GM11168 (cell line): ENCODE results near the gene ATP6V1B1.

Experiments used
- in situ Hi-C: fragments of 300-500 bp; cut with MboI; formaldehyde crosslinking; loops from one replicate; pipeline ENCODE4 v1.12.0; 2022; ENCODE audit warnings: low sequenced_read_pairs; ENCODE audit not compliant: unreplicated experiment

ATP6V1B1 gene

GRCh38 chr2:70923378-70924015, 12.2 kb upstream of the ATP6V1B1 start:
- in situ Hi-C loops, result loop anchor here (10.0 kb wide), 1 partner anchor 59 kb away; no protein-coding TSS in a partner anchor

- in situ Hi-C loops, result loop anchor here (10.0 kb wide), 1 partner anchor 61 kb away; no protein-coding TSS in a partner anchor
Measured at GRCh38 chr2:70926042-70926441, 9.7 kb upstream of the ATP6V1B1 start.

GRCh38 chr2:70927138-70927537, 8.6 kb upstream of the ATP6V1B1 start:
- in situ Hi-C loops, result loop anchor here (10.0 kb wide), 1 partner anchor 62 kb away; no protein-coding TSS in a partner anchor

GRCh38 chr2:70927641-70928040, 8.1 kb upstream of the ATP6V1B1 start:
- in situ Hi-C loops, result loop anchor here (10.0 kb wide), 1 partner anchor 63 kb away; no protein-coding TSS in a partner anchor

- in situ Hi-C loops, result loop anchor here (10.0 kb wide), 1 partner anchor 64 kb away; no protein-coding TSS in a partner anchor
Measured at GRCh38 chr2:70928366-70928765, 7.3 kb upstream of the ATP6V1B1 start.

GRCh38 chr2:70930371-70931329, 5.0 kb upstream of the ATP6V1B1 start:
- in situ Hi-C loops, result no loop called here

GRCh38 chr2:70931376-70932000, 4.2 kb upstream of the ATP6V1B1 start:
- in situ Hi-C loops, result no loop called here

GRCh38 chr2:70932631-70933230, 3.0 kb upstream of the ATP6V1B1 start:
- in situ Hi-C loops, result no loop called here

GRCh38 chr2:70934981-70935380, 719 bp upstream of the ATP6V1B1 start:
- in situ Hi-C loops, result no loop called here

GRCh38 chr2:70936165-70936978, 672 bp downstream of the ATP6V1B1 start:
- in situ Hi-C loops, result no loop called here

- in situ Hi-C loops, result no loop called here
Measured at GRCh38 chr2:70936979-70937811, 1.5 kb downstream of the ATP6V1B1 start.

GRCh38 chr2:70937866-70938585, 2.3 kb downstream of the ATP6V1B1 start:
- in situ Hi-C loops, result no loop called here

- in situ Hi-C loops, result no loop called here
Measured at GRCh38 chr2:70938586-70938950, 2.9 kb downstream of the ATP6V1B1 start.

GRCh38 chr2:70939001-70939838, 3.5 kb downstream of the ATP6V1B1 start:
- in situ Hi-C loops, result no loop called here

- in situ Hi-C loops, result no loop called here
Measured at GRCh38 chr2:70939839-70940580, 4.3 kb downstream of the ATP6V1B1 start.

GRCh38 chr2:70941186-70941585, 5.5 kb downstream of the ATP6V1B1 start:
- in situ Hi-C loops, result no loop called here
